HL-60 (cell line): ENCODE results near the gene DBNDD2.
A peak's percentile ranks its signal among the peaks of the same experiment; 100 is the strongest.

Source experiments
- DNase-seq, 2 experiments: peaks; one replicate each; pipeline ENCODE4 v3.0.0-alpha.2; 2010 to 2020; ENCODE audit warnings: low read depth in 1 of 2, low spot score in 1 of 2
- H3K27ac ChIP-seq: fragments of 250-450 bp; sonication (Bioruptor Pico); replicated peaks from 2 replicates; pipeline ENCODE4 v1.5.1; 2020; ENCODE audit warnings: mild to moderate bottlenecking, moderate library complexity
- H3K27me3 ChIP-seq: fragments of 250-450 bp; sonication (Bioruptor Pico); 2 replicates; pipeline ENCODE4 v1.5.1; 2021; ENCODE audit warnings: mild to moderate bottlenecking, moderate library complexity; ENCODE audit not compliant: insufficient read depth, poor library complexity, severe bottlenecking
- H3K4me3 ChIP-seq: replicated peaks from 2 replicates; pipeline ENCODE4 v1.5.1; 2011; ENCODE audit warnings: mild to moderate bottlenecking, control low read depth, low read length; ENCODE audit not compliant: insufficient read depth
- CTCF ChIP-seq: IDR thresholded peaks from one replicate; pipeline ENCODE4 v1.5.1; 2011; ENCODE audit warnings: low read length, control low read depth, inconsistent platforms; ENCODE audit not compliant: insufficient read depth
- GABPA ChIP-seq: IDR thresholded peaks from 2 replicates; pipeline ENCODE4 v1.6.1; 2012; ENCODE audit warnings: low read depth
- POLR2AphosphoS5 ChIP-seq: IDR thresholded peaks from 2 replicates; pipeline ENCODE4 v1.6.1; 2012; ENCODE audit warnings: low read depth
- REST ChIP-seq: IDR thresholded peaks from 2 replicates; pipeline ENCODE4 v1.6.1; 2012; ENCODE audit warnings: low read depth; ENCODE audit not compliant: insufficient replicate concordance
- SPI1 ChIP-seq: IDR thresholded peaks from 2 replicates; pipeline ENCODE4 v1.6.1; 2012; ENCODE audit warnings: low read depth, mild to moderate bottlenecking, borderline replicate concordance

The DBNDD2 gene

GRCh38 chr20:45426320-45427016 is 18.4 kb downstream of the DBNDD2 start:
- H3K27ac ChIP-seq, result no peak overlapping the region
- H3K4me3 ChIP-seq, result no peak overlapping the region
- no peak for TF ChIP-seq SPI1
- no peak for TF ChIP-seq CTCF
- TF ChIP-seq REST, result no peak
- no peaks in the 10 kb centered on the region for H3K27me3 ChIP-seq
- no peak for DNase-seq

- no peak for DNase-seq
- Histone ChIP-seq H3K27me3 (no peaks in the 10 kb centered on the region), H3K4me3 (no peak overlapping the region), H3K27ac (no peak overlapping the region)
- TF ChIP-seq POLR2AphosphoS5, result 0 out of 2 replicates have a peak, but pooled peaks have one; percentile 20
- no peak for TF ChIP-seq CTCF
Measured at GRCh38 chr20:45427236-45428149, 19.4 kb downstream of the DBNDD2 start.

GRCh38 chr20:45429618-45430017 is 21.5 kb downstream of the DBNDD2 start:
- Histone ChIP-seq H3K27me3 (no peaks in the 10 kb centered on the region), H3K27ac (no peak overlapping the region), H3K4me3 (no peak overlapping the region)
- TF ChIP-seq GABPA, result no peak
- no peak for TF ChIP-seq SPI1
- TF ChIP-seq CTCF, result no peak
- no peak for TF ChIP-seq REST
- TF ChIP-seq POLR2AphosphoS5, result no peak
- DNase-seq, result no peak
